H9 (cell line): Measurements from ENCODE around the gene LIF. TPM values are rescaled to one million over a fixed set of nuclear protein-coding genes. Genes with fewer than 3 reads are reported as not detected.

Experiments used
- DNase-seq: peaks from one replicate; pipeline ENCODE4 v3.0.0-alpha.2; 2017
- H2AFZ ChIP-seq: one replicate; pipeline ENCODE4 v1.6.1; 2013; ENCODE audit warnings: mild to moderate bottlenecking, low read length, control low read depth, moderate library complexity
- H2AK5ac ChIP-seq: 2 replicates; pipeline ENCODE4 v1.6.1; 2013; ENCODE audit warnings: low read length, control low read depth, mixed read lengths; ENCODE audit not compliant: insufficient read length
- H2BK120ac ChIP-seq: one replicate; pipeline ENCODE4 v1.6.1; 2013; ENCODE audit warnings: low read depth, mild to moderate bottlenecking, low read length, control low read depth, inconsistent platforms; ENCODE audit not compliant: poor library complexity, severe bottlenecking
- H2BK12ac ChIP-seq: 2 replicates; pipeline ENCODE4 v1.6.1; 2013; ENCODE audit warnings: low read length, control low read depth, mixed read lengths, low read depth; ENCODE audit not compliant: insufficient read length
- H2BK15ac ChIP-seq: 2 replicates; pipeline ENCODE4 v1.6.1; 2013; ENCODE audit warnings: low read depth, low read length, control low read depth
- H2BK20ac ChIP-seq: one replicate; pipeline ENCODE4 v1.6.1; 2013; ENCODE audit warnings: low read depth, mild to moderate bottlenecking, low read length, control low read depth, inconsistent platforms; ENCODE audit not compliant: poor library complexity, severe bottlenecking
- H2BK5ac ChIP-seq: 2 replicates; pipeline ENCODE4 v1.6.1; 2013; ENCODE audit warnings: low read length, control low read depth, mixed read lengths; ENCODE audit not compliant: insufficient read length
- H3K14ac ChIP-seq: 2 replicates; pipeline ENCODE4 v1.6.1; 2013; ENCODE audit warnings: low read length, control low read depth; ENCODE audit not compliant: insufficient read depth
- H3K18ac ChIP-seq: 2 replicates; pipeline ENCODE4 v1.6.1; 2013; ENCODE audit warnings: low read depth, mild to moderate bottlenecking, mixed read lengths, low read length, control low read depth; ENCODE audit not compliant: insufficient read length
- H3K23ac ChIP-seq: 2 replicates; pipeline ENCODE4 v1.6.1; 2013; ENCODE audit warnings: low read length, control low read depth, mixed read lengths, low read depth; ENCODE audit not compliant: insufficient read length
- H3K23me2 ChIP-seq: 2 replicates; pipeline ENCODE4 v1.6.1; 2013; ENCODE audit warnings: low read depth, mild to moderate bottlenecking, mixed read lengths, low read length, control low read depth; ENCODE audit not compliant: insufficient read length, poor library complexity, severe bottlenecking
- H3K27ac ChIP-seq: 2 replicates; pipeline ENCODE4 v1.5.1; 2013; ENCODE audit warnings: low read length, control low read depth, mixed read lengths, low read depth; ENCODE audit not compliant: insufficient read length
- H3K27me3 ChIP-seq: 2 replicates; pipeline ENCODE4 v1.6.1; 2013; ENCODE audit warnings: low read length, control low read depth, inconsistent platforms; ENCODE audit not compliant: insufficient read depth
- H3K4ac ChIP-seq: 2 replicates; pipeline ENCODE4 v1.6.1; 2013; ENCODE audit warnings: low read depth, mild to moderate bottlenecking, control low read depth, inconsistent platforms, low read length, moderate library complexity
- H3K4me1 ChIP-seq: 2 replicates; pipeline ENCODE4 v1.6.1; 2013; ENCODE audit warnings: low read length, control low read depth, inconsistent platforms; ENCODE audit not compliant: insufficient read depth
- H3K4me2 ChIP-seq: 2 replicates; pipeline ENCODE4 v1.6.1; 2013; ENCODE audit warnings: low read length, control low read depth, mixed read lengths; ENCODE audit not compliant: insufficient read length, insufficient read depth
- H3K56ac ChIP-seq: 2 replicates; pipeline ENCODE4 v1.6.1; 2013; ENCODE audit warnings: low read depth, mild to moderate bottlenecking, mixed read lengths, low read length, control low read depth; ENCODE audit not compliant: insufficient read length
- H3K79me1 ChIP-seq: 2 replicates; pipeline ENCODE4 v1.6.1; 2013; ENCODE audit warnings: low read depth, mild to moderate bottlenecking, moderate library complexity, low read length, control low read depth, inconsistent platforms; ENCODE audit not compliant: insufficient read depth, poor library complexity, severe bottlenecking
- H3K79me2 ChIP-seq: 2 replicates; pipeline ENCODE4 v1.6.1; 2013; ENCODE audit warnings: low read length, control low read depth, inconsistent platforms; ENCODE audit not compliant: insufficient read depth
- H3K9ac ChIP-seq: 2 replicates; pipeline ENCODE4 v1.6.1; 2013; ENCODE audit warnings: low read length, control low read depth, mixed read lengths; ENCODE audit not compliant: insufficient read length; ENCODE audit errors: extremely low read depth
- H3K9me3 ChIP-seq: one replicate; pipeline ENCODE4 v1.6.1; 2013; ENCODE audit warnings: low read depth, low read length, inconsistent platforms; ENCODE audit not compliant: control insufficient read depth
- H3T11ph ChIP-seq: one replicate; pipeline ENCODE4 v1.6.1; 2013; ENCODE audit warnings: mild to moderate bottlenecking, low read length, control low read depth, inconsistent platforms
- H4K20me1 ChIP-seq: one replicate; pipeline ENCODE4 v1.6.1; 2013; ENCODE audit not compliant: control insufficient read depth, insufficient read length, insufficient read depth
- H4K5ac ChIP-seq: 2 replicates; pipeline ENCODE4 v1.6.1; 2013; ENCODE audit warnings: low read depth, mild to moderate bottlenecking, mixed read lengths, low read length, control low read depth; ENCODE audit not compliant: insufficient read length
- H4K8ac ChIP-seq: replicated peaks from 2 replicates; pipeline ENCODE4 v1.6.1; 2013; ENCODE audit warnings: low read length, control low read depth, mixed read lengths, low read depth; ENCODE audit not compliant: insufficient read length
- H4K91ac ChIP-seq: 2 replicates; pipeline ENCODE4 v1.6.1; 2013; ENCODE audit warnings: low read depth, mild to moderate bottlenecking, moderate library complexity, mixed read lengths, low read length, control low read depth; ENCODE audit not compliant: insufficient read length
- H3K27ac Mint-ChIP-seq, 3 experiments: 2 replicates in 2 of 3; 3 replicates in 1 of 3; pipeline ENCODE4 v1.8.0; 2020 to 2021; ENCODE audit warnings: mixed read lengths in 3 of 3, mild to moderate bottlenecking in 1 of 3, moderate library complexity in 1 of 3
- H3K27me3 Mint-ChIP-seq: 2 replicates; pipeline ENCODE4 v1.8.0; 2021; ENCODE audit warnings: low read depth, mild to moderate bottlenecking, moderate library complexity, mixed read lengths
- H3K36me3 Mint-ChIP-seq, 3 experiments: 2 replicates in 2 of 3; 3 replicates in 1 of 3; pipeline ENCODE4 v1.8.0; 2020 to 2021; ENCODE audit warnings: low read depth in 3 of 3, mixed read lengths in 3 of 3; ENCODE audit not compliant: insufficient read depth in 1 of 3
- H3K4me1 Mint-ChIP-seq, 2 experiments: 2 replicates each; pipeline ENCODE4 v1.8.0; 2020; ENCODE audit warnings: mixed read lengths in 2 of 2
- H3K4me3 Mint-ChIP-seq, 2 experiments: 2 replicates in 1 of 2; 3 replicates in 1 of 2; pipeline ENCODE4 v1.8.0; 2020 to 2021; ENCODE audit warnings: mild to moderate bottlenecking in 2 of 2, mixed read lengths in 2 of 2, moderate library complexity in 1 of 2
- H3K9me3 Mint-ChIP-seq, 2 experiments: 2 replicates in 1 of 2; 3 replicates in 1 of 2; pipeline ENCODE4 v1.8.0; 2020; ENCODE audit warnings: mild to moderate bottlenecking in 2 of 2, mixed read lengths in 2 of 2, moderate library complexity in 1 of 2
- CTCF ChIP-seq: fragments of 200-600 bp; sonication (generic); conservative IDR thresholded peaks from 3 replicates; pipeline ENCODE4 v1.8.0; 2021; ENCODE audit warnings: antibody characterized with exemption, mild to moderate bottlenecking
- total RNA-seq: library from RNA; stranded (reverse); gene quantifications from 2 replicates; pipeline ENCODE4 v1.2.1, GENCODE V29; 2021

LIF gene
- total RNA-seq, 1 experiment from 2014 or later = 6.1 TPM

GRCh38 chr22:30197389-30197788 lies 49.2 kb downstream of the LIF start:
- Histone ChIP-seq H3K4ac (no peak overlapping the region), H3K4me1 (peaks cover 2% of the 10 kb centered on the region; the same call in 1 of the 2 replicates), H2BK15ac (no peak overlapping the region), H2BK20ac (no peak overlapping the region), H3K14ac (no peak overlapping the region), H3K27ac (peak overlapping the region; percentile 88), H3K56ac (no peak overlapping the region), H4K91ac (no peak overlapping the region), H3K9ac (no peak overlapping the region), H3K4me2 (no peak overlapping the region), H4K5ac (no peak overlapping the region), H2BK12ac (peak overlapping the region; percentile 43), H3K23ac (no peak overlapping the region), H2BK120ac (peak overlapping the region; percentile 74), H2AFZ (no peak overlapping the region), H4K8ac (no peak overlapping the region), H3K79me2 (no peaks in the 10 kb centered on the region), H3K27me3 (no peaks in the 10 kb centered on the region), H3K79me1 (no peaks in the 10 kb centered on the region), H3K18ac (no peak overlapping the region), H2AK5ac (no peak overlapping the region), H4K20me1 (no peaks in the 10 kb centered on the region), H3K23me2 (peaks cover 3% of the 10 kb centered on the region), H3T11ph (no peak overlapping the region), H2BK5ac (no peak overlapping the region), H3K9me3 (no peaks in the 10 kb centered on the region)
- H3K9me3 Mint-ChIP-seq = no peaks in the 10 kb centered on the region
- H3K36me3 Mint-ChIP-seq = no peaks in the 10 kb centered on the region
- peaks cover 24 to 27% of the 10 kb centered on the region in 2 experiments for H3K4me1 Mint-ChIP-seq
- peak overlapping the region in 1 of 3 experiments; percentile 71; a peak in 1 of 7 replicates for H3K27ac Mint-ChIP-seq
- peak; percentile 4 for DNase-seq
- H3K27me3 Mint-ChIP-seq = no peaks in the 10 kb centered on the region
- H3K4me3 Mint-ChIP-seq = no peak overlapping the region
- no peak for TF ChIP-seq CTCF
